Fibroblast of skin of scalp (primary cell): ENCODE results near the gene LTB4R.
"Not testable (repeated sequence)": the region's sequence is repeated elsewhere in the genome, so short reads cannot be mapped to it uniquely, and the experiment has no call there.

Experiments
- DNase-seq: peaks from one replicate; pipeline ENCODE4 v3.0.0-alpha.2; 2013

The LTB4R gene

DNA sequence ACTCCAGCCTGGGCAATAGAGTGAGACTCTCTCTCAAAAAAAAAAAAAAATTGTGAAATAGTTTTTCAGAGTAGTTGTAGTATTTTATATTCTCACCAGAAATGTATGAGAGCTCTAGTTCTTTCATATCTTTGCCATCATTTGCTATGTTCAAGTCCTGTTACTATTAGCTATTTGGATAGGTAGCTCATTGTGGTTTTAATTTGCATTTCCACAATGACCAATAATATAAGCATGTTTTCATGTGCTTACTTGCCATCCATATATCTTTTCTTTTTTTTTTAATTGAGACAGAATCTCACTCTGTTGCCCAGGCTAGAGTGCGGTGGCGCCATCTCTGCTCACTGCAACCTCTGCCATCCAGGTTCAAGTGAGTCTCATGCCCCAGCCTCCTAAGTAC is 36.9 kb downstream of the LTB4R start:
- no peak for DNase-seq

DNA sequence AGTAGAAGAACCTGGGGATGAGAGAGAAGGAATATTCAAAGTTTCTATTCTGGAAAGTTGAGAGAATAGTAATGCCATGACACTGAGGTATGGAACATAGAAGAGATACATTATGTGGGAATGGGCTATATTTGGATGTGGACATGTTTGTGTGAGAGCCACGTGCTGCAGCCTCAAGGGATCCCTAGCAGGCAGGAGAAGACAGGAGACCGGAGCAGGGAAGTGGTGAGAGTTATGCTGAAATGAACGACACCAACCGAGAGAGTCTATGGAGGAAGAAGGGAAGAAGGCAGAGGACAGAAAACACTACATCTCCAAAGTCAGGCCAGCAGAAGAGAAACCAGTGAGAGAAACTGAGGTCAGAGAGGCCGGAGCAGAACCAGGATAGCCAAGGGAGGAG is 38.4 kb downstream of the LTB4R start:
- DNase-seq = no peak

DNA sequence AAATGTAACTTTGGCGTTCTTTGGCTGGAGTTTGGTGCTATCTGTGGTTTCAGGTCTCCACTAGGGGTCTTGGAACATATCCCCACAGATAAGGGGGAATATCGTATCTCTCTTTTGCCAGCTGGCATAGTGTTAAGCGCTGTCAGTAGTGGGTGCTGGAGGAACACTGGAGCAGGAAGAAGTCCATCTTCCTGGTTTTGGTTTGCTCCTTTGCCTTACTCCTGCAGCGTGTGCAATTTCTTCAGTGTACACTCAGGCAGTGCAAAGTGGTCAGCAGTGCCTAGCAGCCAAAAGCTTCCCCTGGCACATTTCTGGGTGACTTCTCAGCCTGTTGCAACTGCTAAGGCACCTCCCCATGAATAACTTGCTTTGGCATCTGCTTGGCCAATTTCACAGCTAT is 40.2 kb downstream of the LTB4R start:
- DNase-seq = peak; percentile 39

DNA sequence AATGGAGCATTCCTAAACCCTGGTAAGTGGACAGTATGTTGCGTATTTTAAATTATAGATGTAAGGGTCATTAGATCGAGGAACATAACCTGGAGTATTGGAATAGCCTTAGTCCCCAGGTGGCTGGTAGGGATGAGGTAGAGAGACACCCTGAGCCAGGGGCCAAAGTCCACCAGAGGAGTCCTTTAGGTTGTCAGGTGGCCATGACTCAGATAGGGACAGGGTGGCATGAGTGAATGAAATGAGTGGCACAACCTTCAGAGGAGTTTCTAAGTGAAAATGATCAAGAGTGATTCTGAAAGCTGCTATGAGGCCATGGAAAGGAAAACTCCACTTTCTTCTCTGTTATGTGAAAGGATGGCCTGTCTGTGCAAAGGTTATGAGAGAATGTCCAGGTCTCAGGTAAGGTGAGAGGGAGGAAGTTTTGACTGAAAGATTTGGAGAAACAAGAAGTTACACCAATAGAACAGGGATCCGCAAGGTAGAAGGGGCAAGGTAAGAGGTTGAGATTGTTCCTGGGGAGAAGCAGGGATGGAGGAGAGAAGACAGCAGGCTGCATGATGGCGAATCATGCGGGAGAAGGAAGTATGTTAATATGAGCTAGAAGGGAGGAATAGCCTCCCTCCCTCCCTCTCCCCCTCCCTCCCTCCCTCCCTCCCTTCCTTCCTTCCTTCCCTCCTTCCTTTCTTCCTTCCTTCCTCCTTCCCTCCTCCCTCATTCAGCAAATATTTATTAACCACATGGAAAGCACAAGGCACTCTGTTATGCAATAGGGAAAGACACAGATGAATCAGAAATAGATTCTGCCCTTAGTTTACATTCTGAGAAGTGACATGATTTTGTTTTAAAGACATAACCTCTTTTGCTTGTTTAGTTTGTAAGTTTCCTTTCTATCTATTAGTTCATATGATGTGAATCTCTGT is 42.5 kb downstream of the LTB4R start:
- peak; percentile 56 for DNase-seq

DNA sequence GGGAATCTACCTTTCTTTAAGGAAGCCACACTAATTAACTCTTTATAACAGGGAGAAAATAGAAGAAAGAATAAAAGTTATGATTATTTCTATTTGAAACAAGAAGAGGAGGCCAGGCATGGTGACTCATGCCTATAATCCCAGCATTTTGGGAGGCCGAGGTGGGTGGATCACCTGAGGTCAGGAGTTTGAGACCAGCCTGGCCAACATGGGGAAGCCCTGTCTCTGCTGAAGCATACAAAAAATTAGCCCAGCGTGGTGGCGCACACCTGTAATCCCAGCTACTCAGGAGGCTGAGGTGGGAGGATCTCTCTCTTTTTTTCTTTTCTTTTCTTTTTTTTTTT is 43.2 kb downstream of the LTB4R start:
- DNase-seq = not testable (repeated sequence)

DNA sequence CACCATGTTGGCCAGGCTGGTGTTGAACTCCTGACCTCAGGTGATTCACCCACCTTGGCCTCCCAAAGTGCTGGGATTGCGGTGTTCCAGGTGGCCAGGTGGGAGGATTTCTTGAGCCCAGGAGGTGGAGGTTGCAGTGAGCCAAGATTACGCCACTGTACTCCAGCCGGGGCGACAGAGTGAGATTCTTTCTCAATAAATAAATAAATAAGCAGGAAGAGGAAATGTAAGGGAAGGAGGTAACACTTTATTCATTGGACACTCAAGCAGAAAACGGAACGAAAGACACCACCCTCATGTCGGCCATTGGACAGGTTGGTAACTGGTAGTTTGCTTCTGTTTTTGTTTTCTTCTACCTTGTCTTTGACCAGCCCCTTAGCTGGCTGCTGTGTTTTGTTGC is 43.7 kb downstream of the LTB4R start:
- DNase-seq = no peak

DNA sequence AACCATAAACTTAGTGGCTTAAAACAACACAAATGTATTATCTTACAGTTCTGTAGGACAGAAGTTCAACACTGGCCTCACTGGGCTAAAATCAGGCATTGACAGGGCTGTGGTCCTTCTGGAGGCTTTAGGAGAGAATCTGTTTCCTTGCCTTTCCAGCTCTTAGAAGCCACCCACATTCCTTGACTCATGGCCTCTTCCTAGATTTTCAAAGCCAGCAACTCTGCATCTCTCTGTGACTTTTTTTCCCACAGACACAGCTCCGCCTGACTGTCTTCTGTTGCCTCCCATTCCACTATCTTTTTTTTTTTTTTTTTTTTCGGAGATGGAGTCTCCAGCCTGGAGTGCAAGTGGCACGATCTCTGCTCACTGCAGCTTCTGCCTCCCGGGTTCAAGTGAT is 44.9 kb downstream of the LTB4R start:
- DNase-seq = no peak

DNA sequence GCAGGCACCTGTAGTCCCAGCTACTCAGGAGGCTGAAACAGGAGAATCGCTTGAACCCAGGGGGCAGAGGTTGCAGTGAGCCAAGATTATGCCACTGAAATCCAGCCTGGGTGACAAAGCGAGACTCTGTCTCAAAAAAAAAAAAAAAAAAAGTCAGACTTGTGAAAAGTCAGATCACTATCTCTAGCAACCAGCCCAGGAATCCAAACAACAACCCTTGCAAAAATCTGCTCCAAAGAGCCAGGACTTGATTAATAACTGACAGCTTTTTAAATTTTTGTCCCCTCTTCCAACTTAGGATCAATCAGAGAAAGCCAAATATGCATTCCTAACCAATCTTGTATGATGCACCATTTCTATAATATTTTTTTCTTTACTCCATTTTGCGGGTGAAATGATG is 49.0 kb downstream of the LTB4R start:
- no peak for DNase-seq

DNA sequence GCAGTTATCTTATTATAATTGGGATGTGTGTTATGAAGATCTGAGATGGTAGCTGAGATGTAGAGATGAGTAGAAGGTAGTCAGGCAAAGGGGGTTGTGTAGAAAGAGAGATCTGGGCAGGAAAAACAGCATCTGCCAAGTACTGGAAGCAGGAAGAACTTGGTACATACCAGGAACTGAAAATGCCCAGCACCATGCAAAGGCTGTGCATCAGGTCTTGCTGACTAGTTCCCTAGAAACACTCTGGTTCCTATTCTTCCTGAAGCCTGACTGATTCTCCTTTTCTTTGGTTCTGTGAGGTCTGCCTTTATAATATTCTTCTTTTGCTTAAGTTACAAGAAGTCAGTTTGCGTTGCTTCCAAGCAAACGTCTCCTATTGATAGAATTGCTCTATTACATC is 50.0 kb downstream of the LTB4R start:
- no peak for DNase-seq

DNA sequence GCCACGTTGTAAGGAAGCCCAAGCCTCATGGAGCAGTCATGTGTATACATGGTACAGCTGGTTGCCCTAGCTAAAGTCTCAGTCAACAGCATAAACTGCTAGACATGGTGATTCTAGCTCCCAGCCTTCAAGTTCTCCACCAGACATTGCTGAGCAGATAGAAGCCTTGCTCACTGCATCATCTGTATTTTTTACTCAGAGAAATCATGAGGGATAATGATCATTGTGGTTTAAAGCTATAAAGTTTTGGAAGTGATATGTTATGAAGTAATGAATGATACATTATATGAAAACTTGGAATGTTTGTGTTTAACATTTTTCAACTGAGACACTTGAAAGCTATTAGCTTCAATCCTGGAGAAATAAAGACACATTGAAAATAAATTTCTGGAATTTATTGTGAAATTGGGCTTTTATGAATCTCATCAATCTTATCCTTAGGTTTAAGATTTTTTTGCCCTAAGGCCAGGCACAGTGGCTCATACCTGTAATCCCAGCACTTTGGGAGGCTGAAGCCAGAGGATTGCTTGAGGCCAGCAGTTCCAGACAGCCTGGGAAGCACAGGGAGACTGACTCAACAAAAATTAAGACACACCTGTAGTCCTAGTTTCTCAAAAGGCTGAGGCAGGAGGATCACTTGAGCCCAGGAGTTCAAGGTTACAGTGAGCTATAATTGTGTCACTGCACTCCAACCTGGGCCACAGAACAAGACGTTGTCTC is 51.1 kb downstream of the LTB4R start:
- DNase-seq = peak; percentile 75

DNA sequence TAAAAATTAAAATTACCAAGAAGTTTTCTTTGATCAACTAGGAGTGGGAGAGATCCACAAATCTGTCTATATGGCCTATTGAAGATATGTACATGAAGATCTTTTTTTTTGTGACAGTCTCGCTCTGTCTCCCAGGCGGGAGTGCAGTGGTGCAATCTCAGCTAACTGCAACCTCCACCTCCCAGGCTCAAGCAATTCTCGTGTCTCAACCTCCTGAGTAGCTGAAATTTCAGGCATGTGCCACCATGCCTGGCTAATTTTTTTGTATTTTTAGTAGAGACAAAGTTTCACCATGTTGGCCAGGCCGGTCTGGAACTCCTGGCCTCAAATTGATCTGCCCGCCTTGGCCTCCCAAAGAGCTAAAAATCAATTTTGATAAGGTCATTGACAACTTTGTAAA is 52.1 kb downstream of the LTB4R start:
- DNase-seq = no peak

DNA sequence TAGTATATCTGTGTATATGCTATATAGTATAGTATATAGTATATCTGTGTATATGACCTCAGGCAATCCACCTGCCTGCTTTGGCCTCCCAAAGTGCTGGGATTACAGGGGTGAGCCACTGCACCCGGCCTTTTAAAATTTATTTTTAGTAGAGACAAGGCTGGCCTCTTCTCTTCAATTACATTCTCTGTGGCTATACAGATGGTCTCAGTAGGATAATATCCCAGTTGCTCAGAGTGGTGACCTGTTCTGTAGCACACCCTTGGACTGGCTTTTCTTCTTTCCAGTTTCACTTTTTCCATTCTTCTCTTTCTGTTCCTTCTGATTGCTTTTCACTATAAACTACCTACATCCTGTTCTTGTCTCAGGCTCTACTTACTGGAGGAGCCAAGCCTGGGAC is 53.5 kb downstream of the LTB4R start:
- no peak for DNase-seq

DNA sequence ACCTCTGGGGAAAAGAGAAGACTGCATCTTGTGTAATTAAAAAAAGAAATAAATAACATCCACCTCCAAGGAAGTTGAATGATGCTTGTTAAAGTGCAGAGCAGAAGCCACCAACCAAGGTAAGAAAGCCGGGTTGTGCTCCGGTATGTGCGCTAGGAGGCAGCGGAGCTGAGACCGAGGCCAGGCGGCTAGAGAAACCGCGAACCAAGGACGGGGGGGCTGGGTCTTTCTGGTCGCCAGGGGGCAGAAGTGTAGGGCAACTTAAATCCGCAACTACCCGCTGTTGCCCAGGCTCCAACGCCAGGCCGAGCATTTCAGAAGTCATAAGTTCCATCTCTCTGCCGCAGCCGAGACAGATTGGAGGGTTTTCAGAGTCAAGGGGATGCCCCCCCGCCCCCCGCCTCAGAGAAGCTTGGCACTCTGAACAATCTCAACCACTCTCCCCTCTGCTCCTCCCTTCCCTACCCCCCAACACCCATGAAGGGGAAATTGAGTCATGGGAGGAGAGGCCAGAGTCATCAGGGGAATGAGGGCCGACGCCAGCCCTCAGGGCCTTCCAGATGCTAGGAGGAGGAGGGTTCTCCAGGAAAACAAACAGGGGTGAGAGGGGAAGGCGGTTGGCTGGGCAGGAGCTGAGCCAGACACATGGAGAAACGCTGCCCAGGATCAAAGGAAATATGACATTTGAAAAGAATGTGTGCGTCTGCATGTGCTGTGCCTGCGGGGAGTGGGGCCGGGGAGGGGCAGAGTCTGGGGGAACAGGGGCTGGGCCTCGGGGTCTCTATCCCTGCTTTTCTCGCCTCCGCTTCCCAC is 54.5 kb downstream of the LTB4R start:
- DNase-seq = peak; percentile 92

DNA sequence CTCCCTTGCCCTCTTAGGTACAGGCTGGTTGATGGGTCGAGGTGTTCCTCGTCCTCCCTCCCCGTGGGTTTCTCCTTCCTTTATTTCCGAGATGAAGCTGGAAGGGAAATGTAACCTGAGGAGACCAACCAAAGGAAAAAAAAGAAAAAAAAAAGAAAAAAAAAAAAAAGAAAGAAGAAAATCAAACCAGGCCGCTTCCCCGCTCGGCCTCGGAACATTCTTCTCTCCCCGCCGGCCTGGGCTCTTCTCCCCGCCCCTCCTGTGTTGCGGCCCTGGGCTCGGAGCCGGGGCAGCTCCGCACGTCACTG is 55.1 kb downstream of the LTB4R start:
- DNase-seq = no peak

DNA sequence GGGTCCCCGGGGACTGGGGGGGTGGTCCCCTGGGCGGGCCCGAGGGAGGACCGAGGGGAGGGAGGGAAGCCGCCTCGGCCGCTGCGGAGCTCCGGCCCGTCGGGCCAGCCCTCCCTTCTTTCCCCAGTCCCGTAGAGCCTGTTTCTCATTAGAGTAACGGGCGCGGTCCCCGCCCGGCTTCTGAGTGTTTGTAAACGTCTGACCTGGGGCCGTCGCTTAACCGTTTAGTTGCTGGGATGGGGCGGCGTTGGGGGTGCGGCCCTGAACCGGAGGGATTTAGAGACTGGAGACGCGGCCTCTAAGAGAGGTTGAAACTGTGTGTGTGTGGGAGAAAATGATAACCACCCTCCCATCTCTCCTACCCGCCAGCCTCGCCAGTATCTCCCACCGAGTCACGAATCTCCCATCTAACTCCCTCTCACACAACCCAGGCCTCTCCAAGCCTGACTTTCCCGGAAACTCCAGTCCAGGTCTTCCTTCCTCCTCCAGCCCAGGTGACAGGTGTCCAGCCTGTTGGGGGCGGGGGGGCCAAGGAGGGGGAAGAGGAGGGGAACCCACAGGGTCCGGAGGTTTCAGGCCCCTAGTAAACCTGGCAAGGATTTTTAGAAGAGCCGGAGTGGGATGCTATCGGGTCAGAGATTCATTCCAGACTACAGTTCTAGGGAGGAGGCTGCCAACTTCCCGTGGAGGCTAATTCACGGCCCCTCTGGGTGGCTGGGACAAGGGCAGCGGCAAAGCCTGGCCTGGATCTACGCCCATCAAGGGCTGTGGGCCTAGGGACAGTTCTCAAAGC is 55.6 kb downstream of the LTB4R start:
- DNase-seq = peak; percentile 98
